ENCODE measurements around the gene MAP6D1.
"Not testable (repeated sequence)": the region's sequence is repeated elsewhere in the genome, so short reads cannot be mapped to it uniquely, and the experiment has no call there.

The MAP6D1 gene

GRCh38 chr3:183792976-183793375, 32.4 kb downstream of the MAP6D1 start:
- no peak for DNase-seq (ENCODE audit: insufficient read length, low spot score)
- TF ChIP-seq TAF1 (IDR thresholded peaks at IDR 0.05; ENCODE audit: low read depth, low read length) (no peak), POLR2A (IDR thresholded peaks at IDR 0.05; ENCODE audit: low read depth, low read length) (no peak), PAX5 (IDR thresholded peaks at IDR 0.05; ENCODE audit: insufficient read depth, low read length, severe bottlenecking) (no peak), POU2F2 (IDR thresholded peaks at IDR 0.05; ENCODE audit: low read depth, low read length) (no peak), SPI1 (IDR thresholded peaks at IDR 0.05; ENCODE audit: low read depth, low read length) (no peak), POLR2AphosphoS5 (IDR thresholded peaks at IDR 0.05; ENCODE audit: low read depth, low read length) (no peak)
- FAIRE-seq: no peak

GRCh38 chr3:183790700-183791099, 34.7 kb downstream of the MAP6D1 start:
- FAIRE-seq (no peak), DNase-seq (ENCODE audit: insufficient read length, low spot score) (no peak)
- no peak for TF ChIP-seq POU2F2 (IDR thresholded peaks at IDR 0.05; ENCODE audit: low read depth, low read length)
- no peak for TF ChIP-seq POLR2A (IDR thresholded peaks at IDR 0.05; ENCODE audit: low read depth, low read length)
- no peak for TF ChIP-seq SPI1 (IDR thresholded peaks at IDR 0.05; ENCODE audit: low read depth, low read length)
- TF ChIP-seq TAF1 (IDR thresholded peaks at IDR 0.05; ENCODE audit: low read depth, low read length): no peak

GRCh38 chr3:183789826-183790225, 35.6 kb downstream of the MAP6D1 start:
- FAIRE-seq (no peak), DNase-seq (ENCODE audit: insufficient read length, low spot score) (no peak)
- TF ChIP-seq POU2F2 (IDR thresholded peaks at IDR 0.05; ENCODE audit: low read depth, low read length) (no peak), SPI1 (IDR thresholded peaks at IDR 0.05; ENCODE audit: low read depth, low read length) (no peak), TAF1 (IDR thresholded peaks at IDR 0.05; ENCODE audit: low read depth, low read length) (no peak), PAX5 (IDR thresholded peaks at IDR 0.05; ENCODE audit: insufficient read depth, low read length, severe bottlenecking) (no peak), POLR2AphosphoS5 (IDR thresholded peaks at IDR 0.05; ENCODE audit: low read depth, low read length) (no peak), POLR2A (IDR thresholded peaks at IDR 0.05; ENCODE audit: low read depth, low read length) (no peak)

- DNase-seq (ENCODE audit: insufficient read length, low spot score); FAIRE-seq: not testable (repeated sequence)
Measured at GRCh38 chr3:183784503-183784902, 40.9 kb downstream of the MAP6D1 start.

GRCh38 chr3:183782576-183783276, 42.7 kb downstream of the MAP6D1 start:
- TF ChIP-seq SPI1 (IDR thresholded peaks at IDR 0.05; ENCODE audit: low read depth, low read length): peak; percentile 60
- TF ChIP-seq POLR2A (IDR thresholded peaks at IDR 0.05; ENCODE audit: low read depth, low read length): no peak

GRCh38 chr3:183781246-183781645, 44.1 kb downstream of the MAP6D1 start:
- DNase-seq (ENCODE audit: insufficient read length, low spot score): no peak
- no peak for FAIRE-seq
- no peak for TF ChIP-seq POLR2A (IDR thresholded peaks at IDR 0.05; ENCODE audit: low read depth, low read length)
- TF ChIP-seq POU2F2 (IDR thresholded peaks at IDR 0.05; ENCODE audit: low read depth, low read length): no peak
- TF ChIP-seq POLR2AphosphoS5 (IDR thresholded peaks at IDR 0.05; ENCODE audit: low read depth, low read length): no peak
- TF ChIP-seq SPI1 (IDR thresholded peaks at IDR 0.05; ENCODE audit: low read depth, low read length): no peak
- TF ChIP-seq PAX5 (IDR thresholded peaks at IDR 0.05; ENCODE audit: insufficient read depth, low read length, severe bottlenecking): no peak
- TF ChIP-seq TAF1 (IDR thresholded peaks at IDR 0.05; ENCODE audit: low read depth, low read length): no peak

More at GRCh38 chr3:183782576-183783276, 42.7 kb downstream of the MAP6D1 start:
- DNase-seq (ENCODE audit: insufficient read length, low spot score): no peak
- FAIRE-seq: no peak

- TF ChIP-seq SPI1 (IDR thresholded peaks at IDR 0.05; ENCODE audit: low read depth, low read length) (no peak), TAF1 (IDR thresholded peaks at IDR 0.05; ENCODE audit: low read depth, low read length) (no peak), POLR2A (IDR thresholded peaks at IDR 0.05; ENCODE audit: low read depth, low read length) (no peak), POLR2AphosphoS5 (IDR thresholded peaks at IDR 0.05; ENCODE audit: low read depth, low read length) (no peak), PAX5 (IDR thresholded peaks at IDR 0.05; ENCODE audit: insufficient read depth, low read length, severe bottlenecking) (no peak), POU2F2 (IDR thresholded peaks at IDR 0.05; ENCODE audit: low read depth, low read length) (no peak)
- no peak for DNase-seq (ENCODE audit: insufficient read length, low spot score)
- no peak for FAIRE-seq
Measured at GRCh38 chr3:183779896-183780465, 45.4 kb downstream of the MAP6D1 start.

GRCh38 chr3:183777016-183777618, 48.3 kb downstream of the MAP6D1 start:
- TF ChIP-seq PAX5 (IDR thresholded peaks at IDR 0.05; ENCODE audit: insufficient read depth, low read length, severe bottlenecking): no peak
- TF ChIP-seq SPI1 (IDR thresholded peaks at IDR 0.05; ENCODE audit: low read depth, low read length): no peak
- TF ChIP-seq TAF1 (IDR thresholded peaks at IDR 0.05; ENCODE audit: low read depth, low read length): no peak
- TF ChIP-seq POU2F2 (IDR thresholded peaks at IDR 0.05; ENCODE audit: low read depth, low read length): no peak
- TF ChIP-seq POLR2AphosphoS5 (IDR thresholded peaks at IDR 0.05; ENCODE audit: low read depth, low read length): no peak
- no peak for TF ChIP-seq POLR2A (IDR thresholded peaks at IDR 0.05; ENCODE audit: low read depth, low read length)
- FAIRE-seq (peak; percentile 5), DNase-seq (ENCODE audit: insufficient read length, low spot score) (no peak)

GRCh38 chr3:183776451-183776850, 48.9 kb downstream of the MAP6D1 start:
- DNase-seq (ENCODE audit: insufficient read length, low spot score); FAIRE-seq: not testable (repeated sequence)

GRCh38 chr3:183775781-183776180, 49.6 kb downstream of the MAP6D1 start:
- no peak for FAIRE-seq
- no peak for DNase-seq (ENCODE audit: insufficient read length, low spot score)
- no peak for TF ChIP-seq TAF1 (IDR thresholded peaks at IDR 0.05; ENCODE audit: low read depth, low read length)
- no peak for TF ChIP-seq POLR2A (IDR thresholded peaks at IDR 0.05; ENCODE audit: low read depth, low read length)
- TF ChIP-seq POU2F2 (IDR thresholded peaks at IDR 0.05; ENCODE audit: low read depth, low read length): no peak
- no peak for TF ChIP-seq SPI1 (IDR thresholded peaks at IDR 0.05; ENCODE audit: low read depth, low read length)
- TF ChIP-seq PAX5 (IDR thresholded peaks at IDR 0.05; ENCODE audit: insufficient read depth, low read length, severe bottlenecking): no peak
- no peak for TF ChIP-seq POLR2AphosphoS5 (IDR thresholded peaks at IDR 0.05; ENCODE audit: low read depth, low read length)
